ENCODE measurements around the gene PBX3.

DNA sequence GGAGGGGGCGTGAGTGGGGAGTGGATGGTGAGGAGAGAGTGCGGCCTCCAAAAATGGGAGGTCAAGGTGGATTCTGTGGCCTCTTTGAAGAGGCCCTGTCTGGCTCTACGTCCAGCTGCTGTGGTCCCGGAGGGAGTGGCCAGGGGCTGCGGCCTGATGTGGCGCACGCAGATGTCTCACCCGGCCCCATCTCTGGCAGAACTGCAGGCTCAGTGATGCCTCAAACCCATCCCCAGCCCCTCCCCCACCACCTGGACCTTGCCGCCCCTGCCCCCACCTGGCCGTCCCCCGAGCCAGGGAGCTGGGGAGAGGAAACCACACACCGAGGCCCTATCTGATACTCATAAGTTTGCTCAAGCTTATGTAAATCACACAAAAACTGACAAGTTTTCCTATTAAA is 267.6 kb downstream of the PBX3 start:
- TF ChIP-seq EP300 (IDR thresholded peaks at IDR 0.05) (no peak), POLR2A (IDR thresholded peaks at IDR 0.05) (no peak)
- TF ChIP-seq, protein P1, sequence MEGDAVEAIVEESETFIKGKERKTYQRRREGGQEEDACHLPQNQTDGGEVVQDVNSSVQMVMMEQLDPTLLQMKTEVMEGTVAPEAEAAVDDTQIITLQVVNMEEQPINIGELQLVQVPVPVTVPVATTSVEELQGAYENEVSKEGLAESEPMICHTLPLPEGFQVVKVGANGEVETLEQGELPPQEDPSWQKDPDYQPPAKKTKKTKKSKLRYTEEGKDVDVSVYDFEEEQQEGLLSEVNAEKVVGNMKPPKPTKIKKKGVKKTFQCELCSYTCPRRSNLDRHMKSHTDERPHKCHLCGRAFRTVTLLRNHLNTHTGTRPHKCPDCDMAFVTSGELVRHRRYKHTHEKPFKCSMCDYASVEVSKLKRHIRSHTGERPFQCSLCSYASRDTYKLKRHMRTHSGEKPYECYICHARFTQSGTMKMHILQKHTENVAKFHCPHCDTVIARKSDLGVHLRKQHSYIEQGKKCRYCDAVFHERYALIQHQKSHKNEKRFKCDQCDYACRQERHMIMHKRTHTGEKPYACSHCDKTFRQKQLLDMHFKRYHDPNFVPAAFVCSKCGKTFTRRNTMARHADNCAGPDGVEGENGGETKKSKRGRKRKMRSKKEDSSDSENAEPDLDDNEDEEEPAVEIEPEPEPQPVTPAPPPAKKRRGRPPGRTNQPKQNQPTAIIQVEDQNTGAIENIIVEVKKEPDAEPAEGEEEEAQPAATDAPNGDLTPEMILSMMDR (IDR thresholded peaks at IDR 0.05) = no peak
